Measurements from ENCODE around the gene OR2T4. TPM values are rescaled to one million over a fixed set of nuclear protein-coding genes. Genes with fewer than 3 reads are reported as not detected.

The OR2T4 gene
- polyA plus RNA-seq, 1 donor from 2014 or later = not detected

- H3K9me2 ChIP-seq (ENCODE audit: insufficient read depth, low read length) = no peaks in the 10 kb centered on the region
- H2AFZ ChIP-seq (ENCODE audit: low read depth, low read length) = no peak overlapping the region
- H3K79me2 ChIP-seq (replicated peaks; ENCODE audit: insufficient read depth, low read length) = no peaks in the 10 kb centered on the region
- H3K27me3 ChIP-seq (ENCODE audit: insufficient read depth, low read depth, low read length) = no peaks in the 10 kb centered on the region
- H3K27ac ChIP-seq (ENCODE audit: low read length) = no peak overlapping the region
- H3K4me3 ChIP-seq (ENCODE audit: low read length) = no peak overlapping the region
- no peaks in the 10 kb centered on the region for H4K20me1 ChIP-seq (ENCODE audit: insufficient read depth)
- no peak overlapping the region for H3K4me2 ChIP-seq (ENCODE audit: low read length)
- H3F3A ChIP-seq (ENCODE audit: insufficient read depth, low read length, poor library complexity, severe bottlenecking) = no peaks in the 10 kb centered on the region
- no peak overlapping the region for H3K9ac ChIP-seq (ENCODE audit: low read length)
- no peaks in the 10 kb centered on the region for H3K36me3 ChIP-seq (ENCODE audit: insufficient read depth, low read length)
- no peak for TF ChIP-seq TAF1 (IDR thresholded peaks at IDR 0.05; ENCODE audit: low read depth)
- no peak for TF ChIP-seq SMC3 (conservative IDR thresholded peaks at IDR 0.05; ENCODE audit: poor library complexity)
- TF ChIP-seq EP300 (conservative IDR thresholded peaks at IDR 0.05; ENCODE audit: poor library complexity, severe bottlenecking) = no peak
- no peak for TF ChIP-seq CTCF (IDR thresholded peaks at IDR 0.05; ENCODE audit: poor library complexity, severe bottlenecking)
- TF ChIP-seq POLR2AphosphoS5 (IDR thresholded peaks at IDR 0.05) = no peak
- no peak for TF ChIP-seq REST (IDR thresholded peaks at IDR 0.05; ENCODE audit: borderline replicate concordance)
- no peak for TF ChIP-seq EZH2 (IDR thresholded peaks at IDR 0.05; ENCODE audit: borderline replicate concordance, insufficient read depth, low read length, poor library complexity, severe bottlenecking)
- TF ChIP-seq MXI1 (conservative IDR thresholded peaks at IDR 0.05; ENCODE audit: poor library complexity, severe bottlenecking) = no peak
- TF ChIP-seq RAD21 (conservative IDR thresholded peaks at IDR 0.05) = no peak
- H3K9me3 ChIP-seq (ENCODE audit: low read length) = no peaks in the 10 kb centered on the region
Measured at GRCh38 chr1:248373761-248374160, 12.3 kb downstream of the OR2T4 start.

GRCh38 chr1:248375446-248375845 lies 14.0 kb downstream of the OR2T4 start, which contains the start of gene OR2T6:
TSS of gene OR2T6 (plus strand) at chr1:248375746. CDS start at chr1:248387609, 11,863 bp downstream.
- Histone ChIP-seq H3F3A (ENCODE audit: insufficient read depth, low read length, poor library complexity, severe bottlenecking) (no peaks in the 10 kb centered on the region), H3K4me3 (ENCODE audit: low read length) (no peak within 1 kb of the TSS), H4K20me1 (ENCODE audit: insufficient read depth) (no peaks in the 10 kb centered on the region), H3K27ac (ENCODE audit: low read length) (no peak within 1 kb of the TSS), H3K9ac (ENCODE audit: low read length) (no peak within 1 kb of the TSS), H3K36me3 (ENCODE audit: insufficient read depth, low read length) (no peaks in the 10 kb centered on the region), H3K9me3 (ENCODE audit: low read length) (no peaks in the 10 kb centered on the region), H3K4me2 (ENCODE audit: low read length) (no peak within 1 kb of the TSS), H3K27me3 (ENCODE audit: insufficient read depth, low read depth, low read length) (no peaks in the 10 kb centered on the region), H3K9me2 (ENCODE audit: insufficient read depth, low read length) (no peaks in the 10 kb centered on the region), H2AFZ (ENCODE audit: low read depth, low read length) (no peak within 1 kb of the TSS), H3K79me2 (replicated peaks; ENCODE audit: insufficient read depth, low read length) (no peaks in the 10 kb centered on the region)
- TF ChIP-seq CTCF (IDR thresholded peaks at IDR 0.05; ENCODE audit: poor library complexity, severe bottlenecking) = no peak
